Measurements from ENCODE around the gene OR52D1.

The OR52D1 gene

GRCh38 chr11:5488798-5489399 is 414 bp downstream of the OR52D1 start:
- no peak for DNase-seq (ENCODE audit: extremely low spot score)
- ChIA-PET POLR2A (no interaction called here), CTCF (no interaction called here)
- TF ChIP-seq BHLHE40 (IDR thresholded peaks at IDR 0.05; ENCODE audit: borderline replicate concordance) (no peak), SP1 (IDR thresholded peaks at IDR 0.05) (no peak), SUZ12 (IDR thresholded peaks at IDR 0.05) (no peak), CTBP1 (IDR thresholded peaks at IDR 0.05; ENCODE audit: borderline replicate concordance) (no peak), LEF1 (IDR thresholded peaks at IDR 0.05; ENCODE audit: borderline replicate concordance) (no peak), NFRKB (IDR thresholded peaks at IDR 0.05) (no peak), FOXA1 (IDR thresholded peaks at IDR 0.05) (no peak), ZNF384 (IDR thresholded peaks at IDR 0.05) (no peak)
- TF ChIP-seq, protein P1, sequence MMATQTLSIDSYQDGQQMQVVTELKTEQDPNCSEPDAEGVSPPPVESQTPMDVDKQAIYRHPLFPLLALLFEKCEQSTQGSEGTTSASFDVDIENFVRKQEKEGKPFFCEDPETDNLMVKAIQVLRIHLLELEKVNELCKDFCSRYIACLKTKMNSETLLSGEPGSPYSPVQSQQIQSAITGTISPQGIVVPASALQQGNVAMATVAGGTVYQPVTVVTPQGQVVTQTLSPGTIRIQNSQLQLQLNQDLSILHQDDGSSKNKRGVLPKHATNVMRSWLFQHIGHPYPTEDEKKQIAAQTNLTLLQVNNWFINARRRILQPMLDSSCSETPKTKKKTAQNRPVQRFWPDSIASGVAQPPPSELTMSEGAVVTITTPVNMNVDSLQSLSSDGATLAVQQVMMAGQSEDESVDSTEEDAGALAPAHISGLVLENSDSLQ (IDR thresholded peaks at IDR 0.05): no peak

DNA sequence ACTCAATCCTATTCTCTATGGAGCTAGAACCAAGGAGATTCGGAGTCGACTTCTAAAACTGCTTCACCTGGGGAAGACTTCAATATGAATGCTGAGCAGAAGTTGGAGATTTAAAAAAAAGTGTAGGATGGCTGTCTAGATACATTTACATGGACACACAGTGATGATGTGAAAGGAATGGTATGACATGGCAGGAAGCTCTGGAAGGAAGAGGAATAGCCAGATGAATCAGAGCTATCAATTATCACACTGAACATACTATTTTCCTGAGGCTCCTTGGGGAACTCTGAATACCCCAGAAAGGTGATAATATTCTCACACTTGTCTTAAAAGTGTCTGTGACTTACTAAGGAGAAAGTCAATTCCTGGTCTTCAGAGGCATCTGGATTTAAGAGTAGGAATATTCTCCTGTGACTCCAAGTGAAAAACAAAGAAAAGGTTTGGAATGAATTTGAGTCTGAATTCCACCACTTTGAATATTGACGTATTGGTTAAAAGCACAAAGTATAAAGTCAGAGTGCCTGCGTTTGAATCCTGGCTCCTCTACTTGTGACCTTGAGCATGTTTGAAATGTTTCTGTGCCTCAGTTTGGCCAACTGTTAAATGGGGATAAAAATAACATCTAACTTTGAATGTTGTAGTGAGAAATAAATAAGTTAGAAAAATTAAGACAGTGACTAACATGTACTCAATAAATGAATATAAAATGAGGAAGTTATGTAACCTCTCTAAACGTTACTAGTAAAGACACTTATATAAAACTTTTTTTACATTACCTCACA is 1.3 kb downstream of the OR52D1 start:
- no peak for DNase-seq (ENCODE audit: extremely low spot score)
- no peak for TF ChIP-seq LEF1 (IDR thresholded peaks at IDR 0.05; ENCODE audit: borderline replicate concordance)
- ChIA-PET POLR2A (no interaction called here), CTCF (no interaction called here)

DNA sequence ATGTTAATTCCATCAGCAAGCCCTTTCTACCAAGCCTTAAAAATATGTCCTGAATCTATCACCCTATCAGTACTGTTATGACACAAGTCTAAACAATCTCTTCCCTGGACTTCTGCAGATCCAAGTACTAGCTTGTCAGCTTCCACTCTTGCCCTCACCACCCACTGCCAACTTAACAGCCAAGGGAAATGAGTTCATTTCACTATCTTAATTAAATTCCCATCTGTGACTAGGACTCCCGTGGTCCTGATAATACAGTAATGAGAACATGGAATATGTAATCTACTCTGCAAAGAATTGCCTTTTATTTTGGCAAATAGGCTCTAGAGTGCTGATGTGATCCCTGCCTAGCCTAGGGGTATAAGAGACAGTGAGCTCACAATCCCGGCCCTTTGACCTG is 11.2 kb downstream of the OR52D1 start:
- ChIA-PET CTCF (no interaction called here), POLR2A (no interaction called here)
- DNase-seq (ENCODE audit: extremely low spot score): no peak
- TF ChIP-seq SUZ12 (IDR thresholded peaks at IDR 0.05) (no peak), TARDBP (IDR thresholded peaks at IDR 0.05) (no peak), ELF4 (IDR thresholded peaks at IDR 0.05) (no peak)

DNA sequence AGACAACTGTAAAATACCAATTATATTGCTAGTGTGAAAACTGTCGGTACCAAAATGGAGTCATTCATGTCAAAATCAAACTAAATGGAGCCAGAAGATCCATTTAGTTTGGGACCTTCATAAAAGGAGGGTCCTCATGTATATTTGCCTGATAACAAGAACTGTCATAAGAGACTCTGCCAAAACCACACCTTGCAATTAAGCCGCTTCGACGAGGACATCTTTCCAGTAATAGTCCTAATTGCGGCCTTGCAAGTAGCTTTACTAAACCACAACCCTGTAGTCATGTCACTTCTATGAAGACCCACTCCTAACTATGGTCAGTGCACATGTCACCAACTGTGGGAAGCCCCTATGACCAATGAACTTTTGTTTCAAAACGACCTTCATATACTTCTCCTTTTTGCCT is 11.9 kb downstream of the OR52D1 start:
- TF ChIP-seq FOXA1 (IDR thresholded peaks at IDR 0.05) (no peak), L3MBTL2 (conservative IDR thresholded peaks at IDR 0.05) (no peak), SP1 (IDR thresholded peaks at IDR 0.05) (no peak), ARNT (IDR thresholded peaks at IDR 0.05) (no peak), ELF4 (IDR thresholded peaks at IDR 0.05) (no peak), HDGF (IDR thresholded peaks at IDR 0.05; ENCODE audit: borderline replicate concordance) (no peak), LEF1 (IDR thresholded peaks at IDR 0.05; ENCODE audit: borderline replicate concordance) (no peak), SUZ12 (IDR thresholded peaks at IDR 0.05) (no peak), NFRKB (IDR thresholded peaks at IDR 0.05) (no peak), TARDBP (IDR thresholded peaks at IDR 0.05) (no peak), FOXK2 (IDR thresholded peaks at IDR 0.05) (no peak), ZNF384 (IDR thresholded peaks at IDR 0.05) (no peak), BHLHE40 (IDR thresholded peaks at IDR 0.05; ENCODE audit: borderline replicate concordance) (no peak), CTBP1 (IDR thresholded peaks at IDR 0.05; ENCODE audit: borderline replicate concordance) (no peak), FOXM1 (IDR thresholded peaks at IDR 0.05; ENCODE audit: borderline replicate concordance) (no peak)
- TF ChIP-seq, protein P1 (IDR thresholded peaks at IDR 0.05): no peak
- DNase-seq (ENCODE audit: extremely low spot score): no peak
- ChIA-PET POLR2A (no interaction called here), CTCF (no interaction called here)

DNA sequence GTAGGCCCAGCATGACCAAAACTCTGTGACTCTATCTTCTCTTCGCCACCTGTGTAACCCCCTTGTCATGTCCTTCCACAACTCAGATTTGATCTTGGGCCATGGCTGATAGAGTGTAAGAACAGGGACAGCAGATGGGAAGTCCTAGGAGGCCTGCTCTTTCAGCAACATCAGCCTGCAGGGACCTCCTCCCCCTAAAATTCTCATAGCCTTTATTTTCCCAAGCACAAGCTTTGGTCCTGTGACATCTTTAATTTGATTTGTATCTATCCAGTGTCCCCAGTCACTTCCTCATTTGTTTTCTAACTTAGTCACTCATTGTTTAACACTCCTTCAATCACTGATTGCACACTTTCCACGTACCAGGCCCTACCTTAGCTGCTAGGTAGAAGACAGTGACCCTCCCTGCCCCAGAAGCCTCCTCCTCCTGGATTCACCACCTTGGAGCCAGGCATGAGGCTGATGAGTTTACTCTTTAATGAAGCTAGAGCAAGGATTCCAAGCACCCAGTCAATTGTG is 16.0 kb downstream of the OR52D1 start:
- no peak for DNase-seq (ENCODE audit: extremely low spot score)
- CTCF ChIA-PET: no interaction called here
- no peak for TF ChIP-seq ARNT (IDR thresholded peaks at IDR 0.05)
- TF ChIP-seq, protein P1 (IDR thresholded peaks at IDR 0.05): no peak
- TF ChIP-seq L3MBTL2 (conservative IDR thresholded peaks at IDR 0.05): no peak
- no peak for TF ChIP-seq LEF1 (IDR thresholded peaks at IDR 0.05; ENCODE audit: borderline replicate concordance)
- TF ChIP-seq HDGF (IDR thresholded peaks at IDR 0.05; ENCODE audit: borderline replicate concordance): no peak
- TF ChIP-seq FOXM1 (IDR thresholded peaks at IDR 0.05; ENCODE audit: borderline replicate concordance): no peak
- no peak for TF ChIP-seq ZNF384 (IDR thresholded peaks at IDR 0.05)
- no peak for TF ChIP-seq SUZ12 (IDR thresholded peaks at IDR 0.05)
- no peak for TF ChIP-seq TARDBP (IDR thresholded peaks at IDR 0.05)
- no peak for TF ChIP-seq CTBP1 (IDR thresholded peaks at IDR 0.05; ENCODE audit: borderline replicate concordance)
- no peak for TF ChIP-seq SP1 (IDR thresholded peaks at IDR 0.05)
- no peak for TF ChIP-seq NFRKB (IDR thresholded peaks at IDR 0.05)
- TF ChIP-seq FOXK2 (IDR thresholded peaks at IDR 0.05): no peak
- POLR2A ChIA-PET: no interaction called here

- ChIA-PET POLR2A (no interaction called here), CTCF (no interaction called here)
- no peak for TF ChIP-seq CTBP1 (IDR thresholded peaks at IDR 0.05; ENCODE audit: borderline replicate concordance)
- no peak for TF ChIP-seq SUZ12 (IDR thresholded peaks at IDR 0.05)
- no peak for TF ChIP-seq SP1 (IDR thresholded peaks at IDR 0.05)
- TF ChIP-seq L3MBTL2 (conservative IDR thresholded peaks at IDR 0.05): no peak
- no peak for TF ChIP-seq FOXA1 (IDR thresholded peaks at IDR 0.05)
- no peak for TF ChIP-seq FOXK2 (IDR thresholded peaks at IDR 0.05)
- TF ChIP-seq LEF1 (IDR thresholded peaks at IDR 0.05; ENCODE audit: borderline replicate concordance): no peak
- no peak for TF ChIP-seq ZNF384 (IDR thresholded peaks at IDR 0.05)
- no peak for TF ChIP-seq FOXM1 (IDR thresholded peaks at IDR 0.05; ENCODE audit: borderline replicate concordance)
- no peak for TF ChIP-seq BHLHE40 (IDR thresholded peaks at IDR 0.05; ENCODE audit: borderline replicate concordance)
- no peak for TF ChIP-seq HDGF (IDR thresholded peaks at IDR 0.05; ENCODE audit: borderline replicate concordance)
- no peak for TF ChIP-seq TARDBP (IDR thresholded peaks at IDR 0.05)
- no peak for TF ChIP-seq NFRKB (IDR thresholded peaks at IDR 0.05)
- TF ChIP-seq, protein P1 (IDR thresholded peaks at IDR 0.05): no peak
- no peak for TF ChIP-seq ARNT (IDR thresholded peaks at IDR 0.05)
- no peak for TF ChIP-seq ELF4 (IDR thresholded peaks at IDR 0.05)
- no peak for DNase-seq (ENCODE audit: extremely low spot score)
Observed at GRCh38 chr11:5505363-5506048, 17.0 kb downstream of the OR52D1 start.

Measured in HEK293T (cell line).